GM19025 (cell line): ENCODE data around the gene TAS2R10.

Experiments
- ATAC-seq: cut with Tn5 transposase; IDR thresholded peaks from one replicate; pipeline ENCODE4 v1.9.1; 2021; ENCODE audit warnings: mild to moderate bottlenecking, low read depth, moderate library complexity; ENCODE audit not compliant: unreplicated experiment

TAS2R10 gene

DNA sequence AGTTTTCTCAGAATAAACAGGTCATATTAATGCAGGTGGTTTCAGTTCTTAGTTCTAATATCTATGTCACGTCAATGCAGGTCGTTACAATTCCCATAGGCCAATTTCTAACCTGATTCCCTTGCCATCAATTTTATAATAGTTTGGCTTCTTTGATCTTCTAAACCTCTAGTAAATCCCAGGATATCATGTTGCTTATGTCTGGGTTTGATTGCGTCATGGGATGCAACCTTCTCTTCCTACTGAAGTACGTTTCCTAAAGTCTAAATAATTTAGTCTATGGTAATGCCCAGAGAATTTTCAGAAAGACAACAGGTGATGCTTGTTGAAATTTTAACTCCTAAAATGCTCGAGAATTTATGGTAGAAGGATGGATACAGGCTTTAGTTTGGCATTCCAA lies 42.9 kb downstream of the TAS2R10 start:
- ATAC-seq: no peak

GRCh38 chr12:10779103-10779502 lies 47.1 kb downstream of the TAS2R10 start:
- ATAC-seq: no peak
